ENCODE results near the gene PTPRN2. TPM values are rescaled to one million over a fixed set of nuclear protein-coding genes. Genes with fewer than 3 reads are reported as not detected.

Gene PTPRN2
- total and polyA plus RNA-seq, 2 donors (not counting 3 experiments of a cell fraction or from before 2014, with no cell fraction given) = 0.62 to 0.88 TPM

DNA sequence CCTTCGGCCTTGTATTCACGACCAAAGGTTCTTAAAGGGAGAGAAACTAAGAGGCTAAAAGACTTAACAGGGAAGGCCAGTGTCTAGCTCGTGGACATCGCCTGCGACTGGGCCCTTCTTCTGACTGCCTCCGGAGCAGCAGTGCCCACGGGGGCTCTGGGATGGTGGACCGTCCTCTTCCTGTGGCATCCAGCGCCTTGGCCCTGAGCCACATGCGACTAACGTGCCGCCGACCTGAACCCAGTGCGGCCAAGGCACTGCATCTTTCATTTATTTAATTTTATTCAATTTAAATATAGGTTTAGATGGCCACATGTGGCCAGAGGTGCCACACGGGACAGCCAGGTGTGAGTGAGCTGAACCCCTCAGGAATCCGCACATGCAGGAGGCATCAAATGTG is 451.7 kb downstream of the PTPRN2 start:
- Histone ChIP-seq H2AFZ (ENCODE audit: low read depth, low read length) (no peak overlapping the region), H3K4me2 (ENCODE audit: insufficient read depth, low read length) (no peak overlapping the region), H3K4me3 (replicated peaks in 1 of 3; ENCODE audit: insufficient read depth in 1 of 3, low read depth in 1 of 3, low read length in 3 of 3) (no peak overlapping the region), H3K27ac (ENCODE audit: insufficient read depth, low read depth, low read length) (no peak overlapping the region), H3K9me1 (replicated peaks; ENCODE audit: control insufficient read depth, extremely low read depth, insufficient read depth, low read length) (no peaks in the 10 kb centered on the region), H3K36me3 (ENCODE audit: control insufficient read depth in 2 of 2, extremely low read depth in 1 of 2, insufficient read depth in 2 of 2, low read length in 2 of 2) (no peaks in the 10 kb centered on the region), H3K9ac (replicated peaks; ENCODE audit: extremely low read depth, insufficient read depth, low read length) (no peak overlapping the region), H3K79me2 (ENCODE audit: control insufficient read depth, insufficient read depth, low read length) (no peaks in the 10 kb centered on the region), H3K9me3 (replicated peaks; ENCODE audit: control insufficient read depth, insufficient read depth, low read length) (peaks cover 15% of the 10 kb centered on the region), H4K20me1 (replicated peaks; ENCODE audit: control insufficient read depth, extremely low read depth, insufficient read depth, low read length) (no peaks in the 10 kb centered on the region), H3K27me3 (ENCODE audit: control insufficient read depth in 2 of 2, insufficient read depth in 2 of 2, low read length in 2 of 2) (no peaks in the 10 kb centered on the region), H3K4me1 (ENCODE audit: control insufficient read depth, extremely low read depth, insufficient read depth, low read length) (no peaks in the 10 kb centered on the region)
- dilution Hi-C loops (cut with MboI; ENCODE audit: extremely low pct_ligation_motif_present, low sequenced_read_pairs) = no loop called here
- ChIA-PET POLR2A (no interaction called here), CTCF (no interaction called here)
- no peak for DNase-seq (ENCODE audit: low read depth, low spot score)
- no peak for TF ChIP-seq POLR2A (IDR thresholded peaks at IDR 0.05; ENCODE audit: low read depth, low read length)
- TF ChIP-seq GATA2 (IDR thresholded peaks at IDR 0.05; ENCODE audit: insufficient read depth, insufficient read length, low read depth, low read length) = no peak
- no peak for TF ChIP-seq JUN (IDR thresholded peaks at IDR 0.05; ENCODE audit: borderline replicate concordance, insufficient read depth, insufficient read length, low read depth)
- no peak for TF ChIP-seq FOS (IDR thresholded peaks at IDR 0.05; ENCODE audit: borderline replicate concordance, insufficient read depth, low read length)
- TF ChIP-seq MYC (IDR thresholded peaks at IDR 0.05; ENCODE audit: low read depth, low read length) = no peak
- no peak for TF ChIP-seq EZH2 (IDR thresholded peaks at IDR 0.05; ENCODE audit: borderline replicate concordance, low read depth, low read length, severe bottlenecking)
- TF ChIP-seq, protein P1, sequence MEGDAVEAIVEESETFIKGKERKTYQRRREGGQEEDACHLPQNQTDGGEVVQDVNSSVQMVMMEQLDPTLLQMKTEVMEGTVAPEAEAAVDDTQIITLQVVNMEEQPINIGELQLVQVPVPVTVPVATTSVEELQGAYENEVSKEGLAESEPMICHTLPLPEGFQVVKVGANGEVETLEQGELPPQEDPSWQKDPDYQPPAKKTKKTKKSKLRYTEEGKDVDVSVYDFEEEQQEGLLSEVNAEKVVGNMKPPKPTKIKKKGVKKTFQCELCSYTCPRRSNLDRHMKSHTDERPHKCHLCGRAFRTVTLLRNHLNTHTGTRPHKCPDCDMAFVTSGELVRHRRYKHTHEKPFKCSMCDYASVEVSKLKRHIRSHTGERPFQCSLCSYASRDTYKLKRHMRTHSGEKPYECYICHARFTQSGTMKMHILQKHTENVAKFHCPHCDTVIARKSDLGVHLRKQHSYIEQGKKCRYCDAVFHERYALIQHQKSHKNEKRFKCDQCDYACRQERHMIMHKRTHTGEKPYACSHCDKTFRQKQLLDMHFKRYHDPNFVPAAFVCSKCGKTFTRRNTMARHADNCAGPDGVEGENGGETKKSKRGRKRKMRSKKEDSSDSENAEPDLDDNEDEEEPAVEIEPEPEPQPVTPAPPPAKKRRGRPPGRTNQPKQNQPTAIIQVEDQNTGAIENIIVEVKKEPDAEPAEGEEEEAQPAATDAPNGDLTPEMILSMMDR (IDR thresholded peaks at IDR 0.05; ENCODE audit: extremely low read depth in 1 of 2, insufficient read depth in 1 of 2, low read depth in 1 of 2, low read length in 2 of 2) = no peak
- no peak for TF ChIP-seq POLR2AphosphoS5 (IDR thresholded peaks at IDR 0.05; ENCODE audit: insufficient read depth, low read depth, low read length)
- TF ChIP-seq MAX (IDR thresholded peaks at IDR 0.05; ENCODE audit: insufficient read depth, insufficient read length) = no peak
- BruUV-seq (replicated peaks) = no TSS peak
- no peak for FAIRE-seq
- intact Hi-C loops (cut with micrococcal nuclease) = no loop called here

All from endothelial cell of umbilical vein (primary cell).